ENCODE measurements around the gene ABLIM1.

- peak in 2 of 3 donors; percentile 31 to 74 for TF ChIP-seq POLR2AphosphoS5 (IDR thresholded peaks at IDR 0.05)
- TF ChIP-seq EP300 (IDR thresholded peaks at IDR 0.05), result no peak
- TF ChIP-seq CTCF (IDR thresholded peaks at IDR 0.05), result no peak
- no peak for TF ChIP-seq POLR2A (IDR thresholded peaks at IDR 0.05)
Observed at GRCh38 chr10:114648368-114648767, 9.7 kb downstream of the ABLIM1 start.
